Measurements from ENCODE around the gene AGBL1. TPM values are rescaled to one million over a fixed set of nuclear protein-coding genes. Genes with fewer than 3 reads are reported as not detected.

Gene AGBL1
- total RNA-seq, 1 experiment from 2014 or later: not detected

DNA sequence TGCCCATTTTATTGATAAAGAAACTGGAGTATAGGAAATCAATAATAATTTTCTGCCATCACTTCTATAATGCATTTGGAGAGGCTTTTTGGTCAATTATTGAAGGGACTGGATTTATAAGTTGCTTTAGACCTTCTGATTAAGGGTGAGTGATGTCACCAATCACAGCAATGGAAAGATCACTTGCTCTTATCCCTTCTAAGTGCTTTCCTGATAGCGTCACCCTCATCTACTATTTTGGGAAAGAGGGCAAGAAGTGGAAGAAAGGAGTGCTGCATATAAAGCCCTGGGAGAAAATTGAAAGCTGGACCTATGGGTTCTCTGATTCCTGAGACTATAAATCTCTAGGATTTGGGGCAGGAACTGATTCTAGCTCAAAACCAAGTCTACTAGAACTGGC lies 771.3 kb downstream of the AGBL1 start:
- Histone ChIP-seq H2BK20ac (ENCODE audit: low read depth, low read length, poor library complexity, severe bottlenecking) (no peak overlapping the region), H3K4ac (ENCODE audit: low read depth, low read length) (no peak overlapping the region), H4K20me1 (ENCODE audit: control insufficient read depth, insufficient read depth, insufficient read length) (no peaks in the 10 kb centered on the region), H2BK5ac (ENCODE audit: insufficient read length, low read length) (no peak overlapping the region), H3K79me1 (ENCODE audit: insufficient read depth, low read depth, low read length, poor library complexity, severe bottlenecking) (no peaks in the 10 kb centered on the region), H3K56ac (ENCODE audit: insufficient read length, low read depth, low read length) (no peak overlapping the region), H3K9ac (ENCODE audit: extremely low read depth, insufficient read length, low read length) (no peak overlapping the region), H2AK5ac (ENCODE audit: insufficient read length, low read length) (no peak overlapping the region), H3K4me1 (ENCODE audit: insufficient read depth, low read length) (no peaks in the 10 kb centered on the region), H3K4me2 (ENCODE audit: insufficient read depth, insufficient read length, low read length) (no peak overlapping the region), H4K8ac (replicated peaks; ENCODE audit: insufficient read length, low read depth, low read length) (no peak overlapping the region), H3T11ph (ENCODE audit: low read length) (no peak overlapping the region), H2BK15ac (ENCODE audit: low read depth, low read length) (no peak overlapping the region), H2BK120ac (ENCODE audit: low read depth, low read length, poor library complexity, severe bottlenecking) (no peak overlapping the region), H3K23me2 (ENCODE audit: insufficient read length, low read depth, low read length, poor library complexity, severe bottlenecking) (no peaks in the 10 kb centered on the region), H3K79me2 (ENCODE audit: insufficient read depth, low read length) (no peaks in the 10 kb centered on the region), H4K91ac (ENCODE audit: insufficient read length, low read depth, low read length) (no peak overlapping the region), H3K23ac (ENCODE audit: insufficient read length, low read depth, low read length) (no peak overlapping the region), H2AFZ (ENCODE audit: low read length) (no peak overlapping the region), H3K9me3 (ENCODE audit: control insufficient read depth, low read depth, low read length) (no peaks in the 10 kb centered on the region), H3K27me3 (ENCODE audit: insufficient read depth, low read length) (no peaks in the 10 kb centered on the region), H2BK12ac (ENCODE audit: insufficient read length, low read depth, low read length) (no peak overlapping the region), H4K5ac (ENCODE audit: insufficient read length, low read depth, low read length) (no peak overlapping the region), H3K14ac (ENCODE audit: insufficient read depth, low read length) (no peak overlapping the region), H3K18ac (ENCODE audit: insufficient read length, low read depth, low read length) (no peak overlapping the region), H3K27ac (ENCODE audit: insufficient read length, low read depth, low read length) (no peak overlapping the region)
- no peaks in the 10 kb centered on the region for H3K27me3 Mint-ChIP-seq (ENCODE audit: low read depth)
- no peaks in the 10 kb centered on the region for H3K9me3 Mint-ChIP-seq
- TF ChIP-seq, protein P1, sequence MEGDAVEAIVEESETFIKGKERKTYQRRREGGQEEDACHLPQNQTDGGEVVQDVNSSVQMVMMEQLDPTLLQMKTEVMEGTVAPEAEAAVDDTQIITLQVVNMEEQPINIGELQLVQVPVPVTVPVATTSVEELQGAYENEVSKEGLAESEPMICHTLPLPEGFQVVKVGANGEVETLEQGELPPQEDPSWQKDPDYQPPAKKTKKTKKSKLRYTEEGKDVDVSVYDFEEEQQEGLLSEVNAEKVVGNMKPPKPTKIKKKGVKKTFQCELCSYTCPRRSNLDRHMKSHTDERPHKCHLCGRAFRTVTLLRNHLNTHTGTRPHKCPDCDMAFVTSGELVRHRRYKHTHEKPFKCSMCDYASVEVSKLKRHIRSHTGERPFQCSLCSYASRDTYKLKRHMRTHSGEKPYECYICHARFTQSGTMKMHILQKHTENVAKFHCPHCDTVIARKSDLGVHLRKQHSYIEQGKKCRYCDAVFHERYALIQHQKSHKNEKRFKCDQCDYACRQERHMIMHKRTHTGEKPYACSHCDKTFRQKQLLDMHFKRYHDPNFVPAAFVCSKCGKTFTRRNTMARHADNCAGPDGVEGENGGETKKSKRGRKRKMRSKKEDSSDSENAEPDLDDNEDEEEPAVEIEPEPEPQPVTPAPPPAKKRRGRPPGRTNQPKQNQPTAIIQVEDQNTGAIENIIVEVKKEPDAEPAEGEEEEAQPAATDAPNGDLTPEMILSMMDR (conservative IDR thresholded peaks at IDR 0.05): no peak
- no peak overlapping the region for H3K4me3 Mint-ChIP-seq
- DNase-seq: no peak
- no CpG with 5 or more reads among the region's 1 CpG for WGBS (ENCODE audit: extremely low coverage, insufficient read length, low lambda C conversion rate)
- H3K4me1 Mint-ChIP-seq: no peaks in the 10 kb centered on the region
- no peaks in the 10 kb centered on the region for H3K36me3 Mint-ChIP-seq (ENCODE audit: insufficient read depth in 1 of 3, low read depth in 3 of 3)
- no peak overlapping the region for H3K27ac Mint-ChIP-seq

Measured in H9 (cell line).